GM12865 (cell line): ENCODE data around the gene NT5C1B.

Experiments used
- DNase-seq: peaks from one replicate; pipeline ENCODE4 v3.0.0; 2010; ENCODE audit warnings: low read depth
- H3K4me3 ChIP-seq: 2 replicates; pipeline ENCODE4 v1.5.1; 2011; ENCODE audit warnings: mild to moderate bottlenecking, low read depth, low read length, control low read depth
- CTCF ChIP-seq: IDR thresholded peaks from 2 replicates; pipeline ENCODE4 v1.5.1; 2011; ENCODE audit warnings: low read length, control low read depth, low read depth, inconsistent platforms; ENCODE audit not compliant: insufficient read depth; ENCODE audit errors: missing control alignments

Gene NT5C1B

GRCh38 chr2:18580606-18581005 lies 8.8 kb downstream of the NT5C1B start:
- no peak for DNase-seq
- TF ChIP-seq CTCF = no peak
- no peak overlapping the region for H3K4me3 ChIP-seq

GRCh38 chr2:18578033-18578432 lies 11.3 kb downstream of the NT5C1B start:
- TF ChIP-seq CTCF = no peak
- no peak for DNase-seq
- no peak overlapping the region for H3K4me3 ChIP-seq

GRCh38 chr2:18566145-18566769 lies 23.1 kb downstream of the NT5C1B start:
- no peak for TF ChIP-seq CTCF
- no peak overlapping the region for H3K4me3 ChIP-seq
- DNase-seq = no peak

- no peak for DNase-seq
- H3K4me3 ChIP-seq = peak overlapping the region; percentile 64
- no peak for TF ChIP-seq CTCF
These were observed 28.6 kb downstream of the NT5C1B start for GRCh38 chr2:18560797-18561085.

GRCh38 chr2:18560031-18560796 lies 29.2 kb downstream of the NT5C1B start, which contains the start of gene RDH14:
Gene RDH14 (minus strand): TSS chr2:18560653. CDS start chr2:18560572, 81 bp downstream.
- H3K4me3 ChIP-seq = peak within 1 kb of the TSS; percentile 64
- peak; percentile 96 for DNase-seq
- no peak for TF ChIP-seq CTCF

- peak overlapping the region; percentile 64 for H3K4me3 ChIP-seq
- TF ChIP-seq CTCF = no peak
- no peak for DNase-seq
These were observed 29.8 kb downstream of the NT5C1B start for GRCh38 chr2:18559531-18560030.

GRCh38 chr2:18558458-18558857 lies 30.9 kb downstream of the NT5C1B start:
- H3K4me3 ChIP-seq = no peak overlapping the region
- DNase-seq = no peak
- TF ChIP-seq CTCF = no peak
